Measurements from ENCODE around the gene ZNF677.
"Not testable (repeated sequence)": the region's sequence is repeated elsewhere in the genome, so short reads cannot be mapped to it uniquely, and the experiment has no call there.

ZNF677 gene

GRCh38 chr19:53246498-53246897, 8.2 kb downstream of the ZNF677 start:
- H3K36me3 ChIP-seq (ENCODE audit: insufficient read depth, low read length): no peaks in the 10 kb centered on the region
- no peaks in the 10 kb centered on the region for H3K9me2 ChIP-seq (replicated peaks; ENCODE audit: low read depth, low read length)
- no peaks in the 10 kb centered on the region for H4K20me1 ChIP-seq (ENCODE audit: insufficient read depth, low read length, poor library complexity, severe bottlenecking)
- H2AFZ ChIP-seq (ENCODE audit: low read length): no peak overlapping the region
- H3K79me2 ChIP-seq (ENCODE audit: insufficient read depth, low read length): no peaks in the 10 kb centered on the region
- H3K9me3 ChIP-seq (ENCODE audit: insufficient read depth, low read depth, low read length): peaks cover 3% of the 10 kb centered on the region; the same call in 1 of the 2 replicates
- H3K4me1 ChIP-seq (ENCODE audit: insufficient read depth, low read length, poor library complexity, severe bottlenecking): no peaks in the 10 kb centered on the region
- no peak overlapping the region for H3K4me3 ChIP-seq (ENCODE audit: low read length, poor library complexity, severe bottlenecking)
- no peak for TF ChIP-seq EZH2phosphoT487 (IDR thresholded peaks at IDR 0.05; ENCODE audit: borderline replicate concordance)
- TF ChIP-seq, protein P1, sequence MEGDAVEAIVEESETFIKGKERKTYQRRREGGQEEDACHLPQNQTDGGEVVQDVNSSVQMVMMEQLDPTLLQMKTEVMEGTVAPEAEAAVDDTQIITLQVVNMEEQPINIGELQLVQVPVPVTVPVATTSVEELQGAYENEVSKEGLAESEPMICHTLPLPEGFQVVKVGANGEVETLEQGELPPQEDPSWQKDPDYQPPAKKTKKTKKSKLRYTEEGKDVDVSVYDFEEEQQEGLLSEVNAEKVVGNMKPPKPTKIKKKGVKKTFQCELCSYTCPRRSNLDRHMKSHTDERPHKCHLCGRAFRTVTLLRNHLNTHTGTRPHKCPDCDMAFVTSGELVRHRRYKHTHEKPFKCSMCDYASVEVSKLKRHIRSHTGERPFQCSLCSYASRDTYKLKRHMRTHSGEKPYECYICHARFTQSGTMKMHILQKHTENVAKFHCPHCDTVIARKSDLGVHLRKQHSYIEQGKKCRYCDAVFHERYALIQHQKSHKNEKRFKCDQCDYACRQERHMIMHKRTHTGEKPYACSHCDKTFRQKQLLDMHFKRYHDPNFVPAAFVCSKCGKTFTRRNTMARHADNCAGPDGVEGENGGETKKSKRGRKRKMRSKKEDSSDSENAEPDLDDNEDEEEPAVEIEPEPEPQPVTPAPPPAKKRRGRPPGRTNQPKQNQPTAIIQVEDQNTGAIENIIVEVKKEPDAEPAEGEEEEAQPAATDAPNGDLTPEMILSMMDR (conservative IDR thresholded peaks at IDR 0.05; ENCODE audit: low read length): no peak
- no peaks in the 10 kb centered on the region for H3K27me3 ChIP-seq (ENCODE audit: insufficient read depth, low read length, poor library complexity, severe bottlenecking)
- no peaks in the 10 kb centered on the region for H3F3A ChIP-seq (ENCODE audit: low read depth)
- H3K9ac ChIP-seq (ENCODE audit: low read depth, low read length, poor library complexity, severe bottlenecking): no peak overlapping the region
- no peak overlapping the region for H3K4me2 ChIP-seq (ENCODE audit: low read depth, low read length, poor library complexity, severe bottlenecking)

DNA sequence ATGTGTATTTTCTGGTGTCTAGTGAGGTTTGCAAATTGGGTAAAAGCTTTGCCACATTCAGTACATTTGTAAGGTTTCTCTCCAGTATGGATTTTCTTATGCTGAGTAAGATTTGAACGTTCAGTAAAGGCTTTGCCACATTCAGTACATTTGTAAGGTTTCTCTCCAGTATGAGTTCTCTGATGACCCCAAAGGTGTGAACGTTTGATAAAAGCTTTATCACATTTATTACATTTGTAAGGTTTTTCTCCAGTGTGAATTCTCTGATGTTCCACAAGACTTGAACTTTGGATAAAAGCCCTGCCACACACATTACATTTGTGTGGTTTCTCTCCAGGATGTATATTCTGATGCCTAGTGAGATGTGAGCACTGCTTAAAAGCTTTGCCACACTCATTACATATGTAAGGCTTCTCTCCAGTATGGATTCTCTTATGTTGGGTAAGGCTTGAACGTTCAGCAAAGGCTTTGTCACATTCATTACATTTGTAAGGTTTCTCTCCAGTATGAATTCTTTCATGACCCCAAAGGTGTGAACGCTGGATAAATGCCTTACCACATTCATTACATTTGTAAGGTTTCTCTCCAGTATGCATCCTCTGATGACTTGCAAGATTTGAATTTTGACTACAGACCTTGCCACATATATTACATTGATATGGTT, 17.4 kb downstream of the ZNF677 start:
- TF ChIP-seq, protein P1 (conservative IDR thresholded peaks at IDR 0.05; ENCODE audit: low read length): no peak
- TF ChIP-seq EZH2phosphoT487 (IDR thresholded peaks at IDR 0.05; ENCODE audit: borderline replicate concordance): no peak
- no peaks in the 10 kb centered on the region for H3K9me2 ChIP-seq (replicated peaks; ENCODE audit: low read depth, low read length)
- no peaks in the 10 kb centered on the region for H3F3A ChIP-seq (ENCODE audit: low read depth)
- no peak overlapping the region for H3K9ac ChIP-seq (ENCODE audit: low read depth, low read length, poor library complexity, severe bottlenecking)
- H3K9me3 ChIP-seq (ENCODE audit: insufficient read depth, low read depth, low read length): peaks cover 30% of the 10 kb centered on the region; the same call in 1 of the 2 replicates
- no peak overlapping the region for H3K4me2 ChIP-seq (ENCODE audit: low read depth, low read length, poor library complexity, severe bottlenecking)
- H2AFZ ChIP-seq (ENCODE audit: low read length): no peak overlapping the region
- no peaks in the 10 kb centered on the region for H4K20me1 ChIP-seq (ENCODE audit: insufficient read depth, low read length, poor library complexity, severe bottlenecking)
- no peaks in the 10 kb centered on the region for H3K79me2 ChIP-seq (ENCODE audit: insufficient read depth, low read length)
- no peaks in the 10 kb centered on the region for H3K36me3 ChIP-seq (ENCODE audit: insufficient read depth, low read length)
- H3K4me1 ChIP-seq (ENCODE audit: insufficient read depth, low read length, poor library complexity, severe bottlenecking): no peaks in the 10 kb centered on the region
- H3K27me3 ChIP-seq (ENCODE audit: insufficient read depth, low read length, poor library complexity, severe bottlenecking): peaks cover 3% of the 10 kb centered on the region
- no peak overlapping the region for H3K4me3 ChIP-seq (ENCODE audit: low read length, poor library complexity, severe bottlenecking)

- Histone ChIP-seq H3K4me2 (ENCODE audit: low read depth, low read length, poor library complexity, severe bottlenecking) (no peak overlapping the region), H3K9me2 (replicated peaks; ENCODE audit: low read depth, low read length) (no peaks in the 10 kb centered on the region), H2AFZ (ENCODE audit: low read length) (no peak overlapping the region), H3K4me3 (ENCODE audit: low read length, poor library complexity, severe bottlenecking) (no peak overlapping the region), H3K27me3 (ENCODE audit: insufficient read depth, low read length, poor library complexity, severe bottlenecking) (no peaks in the 10 kb centered on the region), H3K4me1 (ENCODE audit: insufficient read depth, low read length, poor library complexity, severe bottlenecking) (no peaks in the 10 kb centered on the region), H3K9ac (ENCODE audit: low read depth, low read length, poor library complexity, severe bottlenecking) (no peak overlapping the region), H3K36me3 (ENCODE audit: insufficient read depth, low read length) (no peaks in the 10 kb centered on the region), H4K20me1 (ENCODE audit: insufficient read depth, low read length, poor library complexity, severe bottlenecking) (no peaks in the 10 kb centered on the region), H3K9me3 (ENCODE audit: insufficient read depth, low read depth, low read length) (peaks cover 14% of the 10 kb centered on the region; the same call in 1 of the 2 replicates), H3K79me2 (ENCODE audit: insufficient read depth, low read length) (no peaks in the 10 kb centered on the region), H3F3A (ENCODE audit: low read depth) (no peaks in the 10 kb centered on the region)
- TF ChIP-seq, protein P1 (conservative IDR thresholded peaks at IDR 0.05; ENCODE audit: low read length): no peak
- TF ChIP-seq EZH2phosphoT487 (IDR thresholded peaks at IDR 0.05; ENCODE audit: borderline replicate concordance): no peak
Measured at GRCh38 chr19:53224606-53225005, 30.1 kb downstream of the ZNF677 start.

DNA sequence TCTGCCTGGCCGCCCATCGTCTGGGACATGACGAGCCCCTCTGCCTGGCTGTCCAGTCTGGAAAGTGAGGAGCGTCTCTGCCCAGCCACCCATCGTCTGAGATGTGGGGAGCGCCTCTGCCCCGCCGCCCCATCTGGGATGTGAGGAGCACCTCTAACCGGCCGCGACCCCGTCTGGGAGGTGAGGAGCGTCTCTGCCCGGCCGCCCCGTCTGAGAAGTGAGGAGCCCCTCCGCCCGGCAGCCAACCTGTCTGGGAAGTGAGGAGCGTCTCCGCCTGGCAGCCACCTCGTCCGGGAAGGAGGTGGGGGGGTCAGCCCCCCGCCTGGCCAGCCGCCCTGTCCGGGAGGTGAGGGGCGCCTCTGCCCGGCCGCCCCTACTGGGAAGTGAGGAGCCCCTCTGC, 32.0 kb downstream of the ZNF677 start:
- peaks cover 18% of the 10 kb centered on the region; the same call in 1 of the 2 replicates for H3K9me3 ChIP-seq (ENCODE audit: insufficient read depth, low read depth, low read length)
- not testable (repeated sequence) for H3K4me2 ChIP-seq (ENCODE audit: low read depth, low read length, poor library complexity, severe bottlenecking); H3K9me2 ChIP-seq (replicated peaks; ENCODE audit: low read depth, low read length); H3K27me3 ChIP-seq (ENCODE audit: insufficient read depth, low read length, poor library complexity, severe bottlenecking); H3K9ac ChIP-seq (ENCODE audit: low read depth, low read length, poor library complexity, severe bottlenecking); H2AFZ ChIP-seq (ENCODE audit: low read length); H3K36me3 ChIP-seq (ENCODE audit: insufficient read depth, low read length); H3F3A ChIP-seq (ENCODE audit: low read depth); H3K4me1 ChIP-seq (ENCODE audit: insufficient read depth, low read length, poor library complexity, severe bottlenecking); H3K79me2 ChIP-seq (ENCODE audit: insufficient read depth, low read length); H4K20me1 ChIP-seq (ENCODE audit: insufficient read depth, low read length, poor library complexity, severe bottlenecking); H3K4me3 ChIP-seq (ENCODE audit: low read length, poor library complexity, severe bottlenecking)

Data from Loucy (cell line).